SK-N-SH (cell line): Measurements from ENCODE around the gene C12orf60. TPM values are rescaled to one million over a fixed set of nuclear protein-coding genes. Genes with fewer than 3 reads are reported as not detected.

Source experiments
- CTCF ChIA-PET: fragments of 300-600, 350-600 bp; formaldehyde crosslinking; extraction: SDS; loops from one replicate; lab custom pipeline; 2021; lab: Yijun Ruan, JAX
- POLR2A ChIA-PET: fragments of 350-600 bp; sonication (Branson Sonifier 250); formaldehyde crosslinking; extraction: SDS; loops from one replicate; lab custom pipeline; 2020; ENCODE audit warnings: antibody characterized with exemption, inconsistent platforms; lab: Yijun Ruan, JAX
- DNase-seq: peaks from one replicate; pipeline ENCODE4 v3.0.0; 2012
- H2AFZ ChIP-seq: fragments of 200-600 bp; sonication (generic); 2 replicates; pipeline ENCODE4 v1.8.1; 2016; ENCODE audit warnings: antibody characterized with exemption, mild to moderate bottlenecking, low read depth
- H3F3A ChIP-seq: fragments of 200-600 bp; sonication (generic); replicated peaks from 2 replicates; pipeline ENCODE3; 2016; ENCODE audit warnings: antibody characterized with exemption, mild to moderate bottlenecking; ENCODE audit not compliant: insufficient read depth
- H3K27ac ChIP-seq, 2 experiments: fragments of 200-500 bp in 1 of 2; fragments of 200-600 bp in 1 of 2; sonication (Bioruptor generic) in 1 of 2; sonication (generic), shearing (Covaris generic) in 1 of 2; 2 replicates each; pipeline versions ENCODE4 v1.5.1 to v1.6.1; 2014 to 2016; ENCODE audit warnings: low read depth in 2 of 2, inconsistent platforms in 1 of 2, low read length in 1 of 2, mild to moderate bottlenecking in 1 of 2, mixed read lengths in 1 of 2
- H3K27me3 ChIP-seq: fragments of 200-600 bp; sonication (generic), shearing (Covaris generic); 2 replicates; pipeline ENCODE4 v1.6.1; 2016; ENCODE audit warnings: mixed run types; ENCODE audit not compliant: insufficient read depth
- H3K36me3 ChIP-seq, 2 experiments: fragments of 200-500 bp in 1 of 2; fragments of 200-600 bp in 1 of 2; sonication (Bioruptor generic) in 1 of 2; sonication (generic) in 1 of 2; replicated peaks in 1 of 2; 2 replicates each; pipeline versions ENCODE3 to v1.5.1; 2014 to 2016; ENCODE audit warnings: low read length in 1 of 2, mild to moderate bottlenecking in 1 of 2; ENCODE audit not compliant: insufficient read depth in 2 of 2, control insufficient read depth in 1 of 2
- H3K4me1 ChIP-seq, 2 experiments: fragments of 200-500 bp in 1 of 2; fragments of 200-600 bp in 1 of 2; sonication (Bioruptor generic) in 1 of 2; sonication (generic), shearing (Covaris generic) in 1 of 2; 2 replicates each; pipeline versions ENCODE4 v1.5.1 to v1.6.1; 2014 to 2016; ENCODE audit warnings: low read depth in 1 of 2, low read length in 1 of 2, mixed run types in 1 of 2; ENCODE audit not compliant: insufficient read depth in 2 of 2, control insufficient read depth in 1 of 2
- H3K4me2 ChIP-seq: fragments of 200-600 bp; sonication (generic), shearing (Covaris generic); 2 replicates; pipeline ENCODE4 v1.6.1; 2017; ENCODE audit warnings: mixed run types
- H3K4me3 ChIP-seq, 2 experiments: fragments of 200-500 bp in 1 of 2; fragments of 200-600 bp in 1 of 2; sonication (Bioruptor generic) in 1 of 2; sonication (generic), shearing (Covaris generic) in 1 of 2; 2 replicates each; pipeline versions ENCODE4 v1.5.1 to v1.8.1; 2014 to 2016; ENCODE audit warnings: low read depth in 2 of 2, inconsistent platforms in 1 of 2, low read length in 1 of 2, mild to moderate bottlenecking in 1 of 2, mixed read lengths in 1 of 2, moderate library complexity in 1 of 2
- H3K79me2 ChIP-seq: fragments of 200-600 bp; sonication (generic); 2 replicates; pipeline ENCODE4 v1.8.1; 2017; ENCODE audit warnings: mild to moderate bottlenecking; ENCODE audit not compliant: insufficient read depth
- H3K9ac ChIP-seq: fragments of 200-600 bp; sonication (generic); 2 replicates; pipeline ENCODE4 v1.6.1; 2017; ENCODE audit warnings: mixed run types
- H3K9me2 ChIP-seq: fragments of 200-600 bp; sonication (generic); 2 replicates; pipeline ENCODE4 v1.6.1; 2017; ENCODE audit warnings: mixed run types
- H3K9me3 ChIP-seq: fragments of 200-600 bp; sonication (generic); 2 replicates; pipeline ENCODE4 v1.6.1; 2017; ENCODE audit warnings: mixed run types, mild to moderate bottlenecking, moderate library complexity
- H4K20me1 ChIP-seq: fragments of 200-600 bp; sonication (generic); 2 replicates; pipeline ENCODE4 v1.6.1; 2017; ENCODE audit warnings: mild to moderate bottlenecking, mixed run types; ENCODE audit not compliant: insufficient read depth
- CHD2 ChIP-seq: fragments of 150-350 bp; IDR thresholded peaks from 2 replicates; pipeline ENCODE4 v1.6.1; 2018; ENCODE audit warnings: low read length; ENCODE audit not compliant: partially characterized antibody
- ELF1 ChIP-seq: IDR thresholded peaks from 2 replicates; pipeline ENCODE4 v1.4.0; 2012
- EZH2phosphoT487 ChIP-seq: fragments of 200-600 bp; sonication (generic); IDR thresholded peaks from 2 replicates; pipeline ENCODE4 v1.6.1; 2017; ENCODE audit warnings: low read depth, mixed run types, mild to moderate bottlenecking, antibody characterized with exemption, moderate library complexity, borderline replicate concordance
- FOSL2 ChIP-seq: IDR thresholded peaks from 2 replicates; pipeline ENCODE4 v1.4.0; 2012; ENCODE audit warnings: low read depth, mild to moderate bottlenecking, moderate library complexity, borderline replicate concordance
- GABPA ChIP-seq: IDR thresholded peaks from 2 replicates; pipeline ENCODE4 v1.4.0; 2012; ENCODE audit warnings: low read depth, mild to moderate bottlenecking
- JUND ChIP-seq: IDR thresholded peaks from 2 replicates; pipeline ENCODE4 v1.4.0; 2012
- MEF2A ChIP-seq: IDR thresholded peaks from 2 replicates; pipeline ENCODE4 v1.4.0; 2012; ENCODE audit warnings: low read depth, borderline replicate concordance
- RCOR1 ChIP-seq: fragments of 150-350 bp; IDR thresholded peaks from 2 replicates; pipeline ENCODE4 v1.6.1; 2017; ENCODE audit warnings: antibody characterized with exemption, low read length
- REST ChIP-seq: IDR thresholded peaks from 2 replicates; pipeline ENCODE4 v1.6.1; 2012; ENCODE audit warnings: mild to moderate bottlenecking, low read depth, low read length, moderate library complexity
- RFX5 ChIP-seq: IDR thresholded peaks from 2 replicates; pipeline ENCODE4 v1.6.1; 2012; ENCODE audit warnings: mild to moderate bottlenecking, improper control_type of control experiment, low read length
- RXRA ChIP-seq: IDR thresholded peaks from 2 replicates; pipeline ENCODE4 v1.4.0; 2012; ENCODE audit warnings: low read depth, mild to moderate bottlenecking, borderline replicate concordance
- SMC3 ChIP-seq: IDR thresholded peaks from 2 replicates; pipeline ENCODE4 v1.6.1; 2012; ENCODE audit warnings: low read depth, low read length, improper control_type of control experiment
- TAF1 ChIP-seq: IDR thresholded peaks from 2 replicates; pipeline ENCODE4 v1.6.1; 2012; ENCODE audit warnings: low read depth, mild to moderate bottlenecking, low read length, moderate library complexity, borderline replicate concordance
- TEAD4 ChIP-seq: IDR thresholded peaks from 2 replicates; pipeline ENCODE4 v1.4.0; 2012; ENCODE audit warnings: mild to moderate bottlenecking, borderline replicate concordance; ENCODE audit not compliant: insufficient read depth
- USF1 ChIP-seq: IDR thresholded peaks from 2 replicates; pipeline ENCODE4 v1.4.0; 2012; ENCODE audit warnings: low read depth, borderline replicate concordance
- USF2 ChIP-seq: fragments of 150-350 bp; IDR thresholded peaks from 2 replicates; pipeline ENCODE4 v1.6.1; 2017; ENCODE audit warnings: antibody characterized with exemption, low read length, low read depth, borderline replicate concordance
- YY1 ChIP-seq: IDR thresholded peaks from 2 replicates; pipeline ENCODE4 v1.4.0; 2012; ENCODE audit warnings: low read depth, mild to moderate bottlenecking
- WGBS: methylation state at CpG from one replicate; pipeline ENCODE4 v1.1.6; 2017; ENCODE audit warnings: low lambda C conversion rate; 5-methylcytosine and 5-hydroxymethylcytosine counted together
- polyA plus RNA-seq, 3 experiments: library from polyadenylated mRNA; depleted of rRNA; stranded (reverse); fragments of >200 nt; gene quantifications; 2 replicates each; pipeline ENCODE4 v1.2.3, GENCODE V29; 2012
- TF ChIP-seq, protein P1 (sequence below): IDR thresholded peaks from 2 replicates; pipeline ENCODE4; 2012

C12orf60 gene
- polyA plus RNA-seq, 1 of the 3 experiments (the other 2 are of a cell fraction) = 0.87 TPM

DNA sequence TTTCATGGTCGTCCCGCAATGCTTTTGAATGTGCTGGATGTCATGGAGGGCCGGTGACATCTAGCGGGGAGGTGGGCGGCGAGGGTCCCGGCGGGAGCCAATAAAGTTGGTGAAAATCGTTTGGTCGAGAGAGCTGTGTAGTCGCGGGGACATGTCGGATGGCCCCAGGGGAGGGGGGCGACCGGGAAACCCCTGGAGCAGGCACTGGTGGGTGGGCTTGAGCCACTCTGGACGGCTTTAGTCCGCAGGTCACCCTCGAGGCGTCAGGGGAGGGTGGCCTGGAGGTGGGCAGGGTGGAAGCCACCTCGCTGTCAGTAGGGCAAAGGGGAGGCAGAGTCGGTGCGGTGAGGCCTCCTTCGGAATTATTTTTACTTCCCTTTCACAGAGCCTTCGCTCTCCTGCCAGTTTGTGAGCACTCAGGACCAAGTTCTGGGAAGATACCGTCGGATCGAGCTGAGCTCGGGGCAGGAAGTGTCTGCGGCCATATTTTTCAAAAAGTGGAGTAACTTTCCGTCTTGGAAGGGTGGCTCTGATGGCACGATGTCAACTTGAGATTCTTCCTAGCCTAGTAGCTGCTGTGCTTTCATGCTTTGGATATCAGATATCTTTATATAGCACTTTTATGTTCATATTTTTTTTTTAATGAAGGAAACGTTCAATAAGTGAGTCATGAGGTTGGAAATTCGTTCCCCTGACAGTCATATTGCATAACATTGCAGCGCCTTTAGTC, 28.4 kb upstream of the C12orf60 start:
- Histone ChIP-seq H3K79me2 (peaks cover 32% of the 10 kb centered on the region), H3K4me3 (peak overlapping the region; percentile 77 to 84), H3K9me2 (no peaks in the 10 kb centered on the region), H3K27me3 (no peaks in the 10 kb centered on the region), H3F3A (peaks cover 22% of the 10 kb centered on the region), H3K4me1 (peaks cover 0 to 4% of the 10 kb centered on the region in 2 experiments; a peak in 2 of 4 replicates), H3K36me3 (no peaks in the 10 kb centered on the region), H3K27ac (peak overlapping the region; percentile 53 to 86), H3K9me3 (no peaks in the 10 kb centered on the region), H3K9ac (peak overlapping the region; percentile 85), H3K4me2 (peak overlapping the region; percentile 82), H2AFZ (peak overlapping the region; percentile 69), H4K20me1 (no peaks in the 10 kb centered on the region)
- peak; percentile 37; the same call in 1 of the 2 replicates for TF ChIP-seq FOSL2
- no peak for TF ChIP-seq RXRA
- TF ChIP-seq REST = no peak
- TF ChIP-seq USF1 = no peak
- no peak for TF ChIP-seq ELF1
- TF ChIP-seq TAF1 = no peak
- no peak for TF ChIP-seq TEAD4
- TF ChIP-seq, protein P1, sequence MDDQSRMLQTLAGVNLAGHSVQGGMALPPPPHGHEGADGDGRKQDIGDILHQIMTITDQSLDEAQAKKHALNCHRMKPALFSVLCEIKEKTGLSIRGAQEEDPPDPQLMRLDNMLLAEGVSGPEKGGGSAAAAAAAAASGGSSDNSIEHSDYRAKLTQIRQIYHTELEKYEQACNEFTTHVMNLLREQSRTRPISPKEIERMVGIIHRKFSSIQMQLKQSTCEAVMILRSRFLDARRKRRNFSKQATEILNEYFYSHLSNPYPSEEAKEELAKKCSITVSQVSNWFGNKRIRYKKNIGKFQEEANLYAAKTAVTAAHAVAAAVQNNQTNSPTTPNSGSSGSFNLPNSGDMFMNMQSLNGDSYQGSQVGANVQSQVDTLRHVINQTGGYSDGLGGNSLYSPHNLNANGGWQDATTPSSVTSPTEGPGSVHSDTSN = no peak
- no peak for TF ChIP-seq EZH2phosphoT487
- TF ChIP-seq RCOR1 = no peak
- TF ChIP-seq JUND = 0 out of 2 replicates have a peak, but pooled peaks have one; percentile 24
- TF ChIP-seq RFX5 = no peak
- TF ChIP-seq USF2 = no peak
- TF ChIP-seq SMC3 = no peak
- TF ChIP-seq GABPA = no peak
- no peak for TF ChIP-seq CHD2
- peak; percentile 68 for TF ChIP-seq YY1
- TF ChIP-seq MEF2A = no peak
- POLR2A ChIA-PET = interaction anchor here (0.6 to 1.4 kb wide), 2 partner anchors 28 to 308 kb away, joined by 3 to 5 read pairs; partner anchors contain the start of genes C12orf60 and WBP11
- peak; percentile 49 for DNase-seq
- CTCF ChIA-PET = interaction anchor here (0.8 to 1.8 kb wide), 5 partner anchors 9 to 30 kb away, joined by 3 to 4 read pairs (median 4); partner anchors contain the start of genes C12orf60 and WBP11
- 22% methylated on average over 24 of the region's 34 CpGs for WGBS
